ENCODE results near the gene ARHGAP28.

The ARHGAP28 gene

GRCh38 chr18:6816154-6816553, 86.6 kb downstream of the ARHGAP28 start:
- TF ChIP-seq YY1 (IDR thresholded peaks at IDR 0.05; ENCODE audit: low read depth), result no peak
- TF ChIP-seq ZBTB7A (IDR thresholded peaks at IDR 0.05; ENCODE audit: low read depth), result no peak
- TF ChIP-seq RAD21 (IDR thresholded peaks at IDR 0.05; ENCODE audit: low read depth), result no peak
- TF ChIP-seq CREB1 (IDR thresholded peaks at IDR 0.05; ENCODE audit: low read depth), result no peak
- no peak for TF ChIP-seq EGR1 (IDR thresholded peaks at IDR 0.05)
- TF ChIP-seq, protein P1, sequence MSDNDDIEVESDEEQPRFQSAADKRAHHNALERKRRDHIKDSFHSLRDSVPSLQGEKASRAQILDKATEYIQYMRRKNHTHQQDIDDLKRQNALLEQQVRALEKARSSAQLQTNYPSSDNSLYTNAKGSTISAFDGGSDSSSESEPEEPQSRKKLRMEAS (IDR thresholded peaks at IDR 0.05), result no peak
- TF ChIP-seq FOXM1 (IDR thresholded peaks at IDR 0.05; ENCODE audit: borderline replicate concordance, low read depth), result no peak
- TF ChIP-seq TCF12 (IDR thresholded peaks at IDR 0.05; ENCODE audit: low read depth), result no peak
- no peak for TF ChIP-seq USF1 (IDR thresholded peaks at IDR 0.05)
- no peak for TF ChIP-seq TEAD4 (IDR thresholded peaks at IDR 0.05)
- TF ChIP-seq EP300 (IDR thresholded peaks at IDR 0.05; ENCODE audit: borderline replicate concordance), result no peak
- TF ChIP-seq TAF1 (IDR thresholded peaks at IDR 0.05; ENCODE audit: low read depth), result no peak
- TF ChIP-seq, protein P2, sequence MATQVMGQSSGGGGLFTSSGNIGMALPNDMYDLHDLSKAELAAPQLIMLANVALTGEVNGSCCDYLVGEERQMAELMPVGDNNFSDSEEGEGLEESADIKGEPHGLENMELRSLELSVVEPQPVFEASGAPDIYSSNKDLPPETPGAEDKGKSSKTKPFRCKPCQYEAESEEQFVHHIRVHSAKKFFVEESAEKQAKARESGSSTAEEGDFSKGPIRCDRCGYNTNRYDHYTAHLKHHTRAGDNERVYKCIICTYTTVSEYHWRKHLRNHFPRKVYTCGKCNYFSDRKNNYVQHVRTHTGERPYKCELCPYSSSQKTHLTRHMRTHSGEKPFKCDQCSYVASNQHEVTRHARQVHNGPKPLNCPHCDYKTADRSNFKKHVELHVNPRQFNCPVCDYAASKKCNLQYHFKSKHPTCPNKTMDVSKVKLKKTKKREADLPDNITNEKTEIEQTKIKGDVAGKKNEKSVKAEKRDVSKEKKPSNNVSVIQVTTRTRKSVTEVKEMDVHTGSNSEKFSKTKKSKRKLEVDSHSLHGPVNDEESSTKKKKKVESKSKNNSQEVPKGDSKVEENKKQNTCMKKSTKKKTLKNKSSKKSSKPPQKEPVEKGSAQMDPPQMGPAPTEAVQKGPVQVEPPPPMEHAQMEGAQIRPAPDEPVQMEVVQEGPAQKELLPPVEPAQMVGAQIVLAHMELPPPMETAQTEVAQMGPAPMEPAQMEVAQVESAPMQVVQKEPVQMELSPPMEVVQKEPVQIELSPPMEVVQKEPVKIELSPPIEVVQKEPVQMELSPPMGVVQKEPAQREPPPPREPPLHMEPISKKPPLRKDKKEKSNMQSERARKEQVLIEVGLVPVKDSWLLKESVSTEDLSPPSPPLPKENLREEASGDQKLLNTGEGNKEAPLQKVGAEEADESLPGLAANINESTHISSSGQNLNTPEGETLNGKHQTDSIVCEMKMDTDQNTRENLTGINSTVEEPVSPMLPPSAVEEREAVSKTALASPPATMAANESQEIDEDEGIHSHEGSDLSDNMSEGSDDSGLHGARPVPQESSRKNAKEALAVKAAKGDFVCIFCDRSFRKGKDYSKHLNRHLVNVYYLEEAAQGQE (IDR thresholded peaks at IDR 0.05; ENCODE audit: low read depth), result no peak
- TF ChIP-seq CEBPB (IDR thresholded peaks at IDR 0.05), result no peak
- no peak for TF ChIP-seq NFIC (IDR thresholded peaks at IDR 0.05)

GRCh38 chr18:6819332-6819731, 89.8 kb downstream of the ARHGAP28 start:
- TF ChIP-seq NFIC (IDR thresholded peaks at IDR 0.05) (no peak), EP300 (IDR thresholded peaks at IDR 0.05; ENCODE audit: borderline replicate concordance) (no peak), CEBPB (IDR thresholded peaks at IDR 0.05) (no peak), ZBTB7A (IDR thresholded peaks at IDR 0.05; ENCODE audit: low read depth) (no peak), CREB1 (IDR thresholded peaks at IDR 0.05; ENCODE audit: low read depth) (no peak), YY1 (IDR thresholded peaks at IDR 0.05; ENCODE audit: low read depth) (no peak), TEAD4 (IDR thresholded peaks at IDR 0.05) (no peak), FOXM1 (IDR thresholded peaks at IDR 0.05; ENCODE audit: borderline replicate concordance, low read depth) (no peak), EGR1 (IDR thresholded peaks at IDR 0.05) (no peak), RAD21 (IDR thresholded peaks at IDR 0.05; ENCODE audit: low read depth) (no peak), TCF12 (IDR thresholded peaks at IDR 0.05; ENCODE audit: low read depth) (no peak), TAF1 (IDR thresholded peaks at IDR 0.05; ENCODE audit: low read depth) (no peak), USF1 (IDR thresholded peaks at IDR 0.05) (no peak)
- TF ChIP-seq, protein P2 (IDR thresholded peaks at IDR 0.05; ENCODE audit: low read depth), result no peak
- TF ChIP-seq, protein P1 (IDR thresholded peaks at IDR 0.05), result no peak

GRCh38 chr18:6820314-6820713, 90.8 kb downstream of the ARHGAP28 start:
- TF ChIP-seq, protein P2 (IDR thresholded peaks at IDR 0.05; ENCODE audit: low read depth), result no peak
- TF ChIP-seq TEAD4 (IDR thresholded peaks at IDR 0.05) (no peak), NFIC (IDR thresholded peaks at IDR 0.05) (no peak), FOXM1 (IDR thresholded peaks at IDR 0.05; ENCODE audit: borderline replicate concordance, low read depth) (no peak), USF1 (IDR thresholded peaks at IDR 0.05) (no peak), ZBTB7A (IDR thresholded peaks at IDR 0.05; ENCODE audit: low read depth) (no peak)

DNA sequence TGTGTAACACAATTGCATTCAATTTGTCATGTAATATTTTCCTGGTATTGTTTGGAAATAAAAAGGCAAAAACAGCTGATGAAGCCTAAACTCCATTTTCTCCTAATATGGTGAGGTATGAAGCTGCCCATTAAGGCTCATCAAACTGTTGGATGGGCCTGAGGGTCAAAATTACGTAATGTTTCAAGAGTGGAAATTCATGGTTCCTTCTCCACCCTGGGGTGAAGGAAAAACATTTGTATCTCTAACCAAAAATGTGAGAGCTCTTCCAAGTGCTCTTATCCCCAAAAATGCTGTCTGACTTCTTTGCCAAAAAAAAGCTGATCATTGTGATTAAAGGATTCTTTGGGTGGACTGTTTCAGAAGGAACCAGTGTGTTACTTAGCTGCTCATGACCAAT, 91.8 kb downstream of the ARHGAP28 start:
- TF ChIP-seq RAD21 (IDR thresholded peaks at IDR 0.05; ENCODE audit: low read depth), result no peak
- no peak for TF ChIP-seq YY1 (IDR thresholded peaks at IDR 0.05; ENCODE audit: low read depth)
- TF ChIP-seq TAF1 (IDR thresholded peaks at IDR 0.05; ENCODE audit: low read depth), result no peak
- TF ChIP-seq USF1 (IDR thresholded peaks at IDR 0.05), result no peak
- TF ChIP-seq TCF12 (IDR thresholded peaks at IDR 0.05; ENCODE audit: low read depth), result no peak
- TF ChIP-seq EP300 (IDR thresholded peaks at IDR 0.05; ENCODE audit: borderline replicate concordance), result no peak
- no peak for TF ChIP-seq CREB1 (IDR thresholded peaks at IDR 0.05; ENCODE audit: low read depth)
- no peak for TF ChIP-seq NFIC (IDR thresholded peaks at IDR 0.05)
- TF ChIP-seq, protein P1 (IDR thresholded peaks at IDR 0.05), result no peak
